GM21723 (cell line): ENCODE data around the gene GDPD4.

Source experiments
- ATAC-seq: cut with Tn5 transposase; IDR thresholded peaks from one replicate; pipeline ENCODE4 v1.9.1; 2021; ENCODE audit warnings: mild to moderate bottlenecking, moderate library complexity; ENCODE audit not compliant: unreplicated experiment

The GDPD4 gene

DNA sequence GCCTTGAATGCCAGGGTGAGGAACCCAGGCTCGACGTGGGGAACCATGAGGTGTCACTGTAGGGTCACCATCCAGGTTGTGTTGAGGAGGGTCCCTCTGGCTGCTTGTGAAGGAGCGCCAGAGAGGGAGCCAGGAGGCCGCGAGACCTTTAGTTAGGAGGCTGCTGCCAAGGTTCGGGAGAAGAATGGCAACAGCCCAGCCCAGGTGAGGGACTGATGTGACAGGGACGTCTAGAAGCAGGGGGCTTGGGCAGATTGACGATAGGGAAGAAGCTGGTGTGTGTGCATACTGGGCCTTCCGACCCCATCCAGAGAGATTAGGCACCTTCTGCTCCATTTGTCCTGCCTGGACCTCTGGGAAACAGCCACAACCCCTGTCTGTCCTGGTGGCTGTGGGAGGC is 124.5 kb downstream of the GDPD4 start:
- ATAC-seq: no peak

DNA sequence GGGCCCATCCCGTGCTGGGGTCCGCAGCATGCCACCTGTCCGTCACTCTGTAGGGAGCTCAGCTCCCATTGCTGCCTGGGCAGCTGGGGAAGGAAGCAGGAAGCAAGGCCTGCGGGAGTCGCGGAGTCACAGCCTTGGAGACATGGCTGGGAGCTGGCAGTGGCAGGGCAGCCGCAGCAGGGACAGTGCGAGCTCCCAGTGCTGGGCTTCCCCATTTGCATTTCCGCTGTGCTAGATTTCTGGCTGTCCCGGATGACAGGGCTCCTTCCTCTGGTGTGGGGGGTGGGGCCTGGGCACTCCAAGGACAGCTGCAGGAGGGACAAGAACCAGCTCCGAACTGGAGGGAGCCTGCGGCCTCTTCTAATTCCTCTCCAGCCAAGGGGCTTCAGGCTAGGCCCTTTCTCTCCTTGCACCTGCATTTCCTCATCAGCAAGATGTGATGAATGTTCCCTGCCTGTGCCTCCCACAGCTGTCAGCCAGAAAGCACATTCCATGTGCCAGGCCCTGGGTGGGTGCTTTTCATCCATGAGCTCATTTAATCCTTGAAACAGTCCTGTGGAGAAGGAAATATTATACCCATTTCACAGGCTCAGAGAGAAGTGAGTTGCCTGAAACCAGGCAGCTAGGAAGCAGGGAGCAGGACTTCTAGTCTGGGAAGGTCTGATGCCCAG is 125.5 kb downstream of the GDPD4 start:
- ATAC-seq: no peak

DNA sequence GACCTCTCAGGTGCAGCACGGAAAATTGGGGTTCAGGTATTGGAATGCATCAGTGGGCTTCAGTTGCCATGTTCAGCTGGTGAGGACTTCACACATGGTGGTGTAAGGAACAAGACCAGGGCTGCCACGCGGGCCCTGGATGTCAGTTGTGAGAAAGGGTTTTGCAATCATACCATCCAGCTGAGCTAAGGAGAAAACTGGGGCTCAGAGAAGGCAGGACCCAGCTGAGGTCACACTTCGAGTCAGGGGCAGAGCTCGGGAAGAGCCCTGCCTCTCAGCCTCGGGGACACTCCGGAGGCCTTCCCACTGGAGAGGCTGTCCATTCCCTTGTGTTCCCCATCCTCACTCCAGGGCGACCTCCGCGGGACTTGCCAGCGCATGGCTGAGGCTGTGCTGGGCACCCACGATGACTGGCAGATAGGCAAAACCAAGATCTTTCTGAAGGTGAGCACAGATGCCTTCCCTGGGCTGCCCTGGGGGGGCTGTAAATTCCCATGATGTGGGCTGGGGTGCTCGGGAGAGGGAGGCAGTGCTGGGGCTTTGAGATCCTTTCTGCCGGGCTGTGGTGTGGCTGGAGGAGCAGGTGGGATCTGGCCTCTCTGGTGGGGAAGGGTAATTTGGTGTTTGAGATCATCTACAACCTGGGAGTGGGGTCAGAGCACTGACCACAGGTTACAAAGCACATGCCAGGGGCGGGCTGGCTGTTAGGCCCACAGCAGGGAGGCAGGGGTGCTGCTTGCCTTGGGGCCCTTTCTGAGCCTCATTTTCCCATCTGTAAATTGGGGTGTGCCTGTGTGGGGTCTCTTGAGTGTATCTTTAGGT is 126.3 kb downstream of the GDPD4 start:
- no peak for ATAC-seq

DNA sequence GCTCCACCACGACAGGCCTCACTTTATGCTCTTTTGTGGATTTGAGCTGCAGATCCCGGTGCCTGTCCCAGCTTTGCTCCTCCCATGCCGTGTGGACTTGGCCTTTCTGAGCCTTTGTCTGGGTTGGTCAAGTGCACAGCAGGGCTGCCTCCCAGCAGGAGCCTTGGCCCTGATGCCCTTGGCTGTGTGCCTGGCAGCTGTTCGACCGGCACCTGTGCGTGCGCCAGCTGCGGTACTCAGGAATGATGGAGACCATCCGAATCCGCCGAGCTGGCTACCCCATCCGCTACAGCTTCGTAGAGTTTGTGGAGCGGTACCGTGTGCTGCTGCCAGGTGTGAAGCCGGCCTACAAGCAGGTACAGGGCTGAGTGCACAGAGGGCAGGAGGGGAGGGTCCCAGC is 126.9 kb downstream of the GDPD4 start:
- no peak for ATAC-seq

DNA sequence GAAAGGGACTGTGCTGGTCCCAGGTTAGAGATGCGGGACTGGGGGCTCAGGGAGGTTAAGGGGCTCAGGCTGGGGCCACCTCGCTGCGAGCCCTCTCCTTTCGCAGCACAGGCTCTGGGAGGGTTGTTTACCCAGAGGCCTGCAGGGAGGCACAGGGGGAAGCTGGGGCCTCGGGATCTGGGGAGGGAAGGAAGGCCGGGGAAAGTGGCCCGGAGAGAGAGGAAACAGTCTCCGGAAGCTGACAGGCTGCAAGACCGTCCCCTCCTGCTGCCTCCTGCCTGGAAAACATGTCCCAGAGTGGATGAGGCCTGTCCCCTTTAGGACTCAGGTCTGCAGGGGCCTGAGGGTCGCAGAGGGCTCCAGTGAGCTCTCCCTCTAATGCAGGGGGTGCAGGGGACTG is 128.0 kb downstream of the GDPD4 start:
- no peak for ATAC-seq

DNA sequence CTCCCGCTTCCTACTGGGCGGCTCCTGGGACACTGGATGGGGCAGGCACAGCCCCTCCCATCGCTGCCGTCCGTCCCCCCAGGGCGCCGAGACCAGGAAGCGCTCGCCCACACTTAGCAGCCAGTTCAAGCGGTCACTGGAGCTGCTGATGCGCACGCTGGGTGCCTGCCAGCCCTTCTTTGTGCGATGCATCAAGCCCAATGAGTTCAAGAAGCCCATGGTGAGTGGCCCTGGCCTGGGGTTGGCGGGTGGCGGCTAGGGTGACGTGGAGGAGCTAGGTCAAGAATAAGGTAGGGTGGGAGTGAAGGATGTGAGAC is 128.9 kb downstream of the GDPD4 start:
- no peak for ATAC-seq

DNA sequence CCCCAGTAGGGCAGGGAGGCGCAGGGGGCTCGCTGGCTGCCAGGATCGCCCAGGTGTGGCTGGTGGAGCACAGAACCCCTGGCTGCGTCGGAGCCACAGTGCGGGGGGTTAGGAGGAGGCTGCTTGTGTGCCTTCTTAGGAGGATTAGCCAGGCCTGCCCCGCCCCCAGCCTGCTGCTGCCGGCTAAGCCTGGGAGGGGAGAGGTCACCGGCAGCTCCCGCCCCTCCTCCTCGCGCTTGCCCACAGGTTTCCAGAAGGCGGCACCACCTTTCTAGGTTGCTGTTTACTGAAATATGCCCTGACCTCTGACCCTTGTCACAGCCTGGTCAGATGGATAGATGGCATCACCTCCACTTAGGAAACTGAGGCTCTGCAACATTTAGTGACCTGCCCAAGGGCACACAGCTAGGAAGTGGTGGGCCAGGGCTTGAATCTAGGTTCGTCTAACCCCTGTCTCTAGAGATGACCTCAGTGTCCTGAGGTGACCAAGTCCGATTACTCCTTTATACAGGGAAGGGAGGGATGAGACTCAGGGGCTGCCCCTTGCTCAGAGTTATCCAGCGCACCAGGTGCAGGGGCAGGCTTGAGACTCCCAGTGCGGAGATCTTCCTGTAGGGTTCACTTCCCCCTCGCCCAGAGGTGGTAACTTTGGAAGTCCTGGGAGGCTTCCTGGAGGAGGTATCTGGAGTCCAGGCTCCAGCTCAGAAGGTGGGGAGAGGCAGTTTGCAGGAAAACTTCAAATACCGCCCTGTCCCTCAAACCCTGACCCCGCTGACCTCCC is 129.4 kb downstream of the GDPD4 start:
- no peak for ATAC-seq

DNA sequence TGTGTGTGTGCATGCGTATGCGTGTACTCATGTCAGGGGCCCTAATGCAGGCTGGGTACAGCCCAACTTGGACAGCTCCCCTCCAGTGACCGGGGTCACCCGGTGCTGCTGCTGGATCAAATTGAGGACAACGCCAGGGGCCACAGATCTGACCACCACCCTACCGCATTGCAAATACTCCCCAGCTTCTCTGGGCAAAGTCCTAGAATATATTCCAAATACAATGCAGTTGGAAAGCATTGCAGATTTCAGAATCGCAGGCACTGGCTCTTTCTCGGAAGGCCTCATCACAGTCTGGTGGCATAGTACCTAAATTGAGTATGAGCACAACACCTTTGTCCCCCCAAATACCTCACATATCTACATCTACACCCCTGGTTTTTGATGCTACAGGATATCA is 130.2 kb downstream of the GDPD4 start:
- no peak for ATAC-seq

DNA sequence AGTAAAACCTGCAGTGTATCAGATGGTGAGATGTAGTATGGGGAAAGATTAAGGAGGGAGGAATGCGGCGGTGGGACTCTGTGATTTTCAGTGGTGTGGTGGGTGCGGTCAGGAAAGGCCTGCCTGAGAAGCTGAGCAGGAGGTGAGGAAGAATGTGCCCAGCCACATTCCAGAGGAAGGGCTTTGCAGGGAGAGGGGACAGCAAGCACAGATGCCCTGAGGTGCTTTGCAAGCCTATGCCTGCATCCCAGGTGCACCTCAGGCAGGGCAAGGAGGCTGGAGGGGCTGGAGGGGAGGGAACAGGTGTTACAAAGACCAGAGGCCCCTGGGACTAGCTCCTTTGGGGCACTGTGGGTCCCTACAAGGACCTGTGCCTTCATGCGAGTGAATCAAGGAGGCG is 131.4 kb downstream of the GDPD4 start:
- ATAC-seq: no peak

DNA sequence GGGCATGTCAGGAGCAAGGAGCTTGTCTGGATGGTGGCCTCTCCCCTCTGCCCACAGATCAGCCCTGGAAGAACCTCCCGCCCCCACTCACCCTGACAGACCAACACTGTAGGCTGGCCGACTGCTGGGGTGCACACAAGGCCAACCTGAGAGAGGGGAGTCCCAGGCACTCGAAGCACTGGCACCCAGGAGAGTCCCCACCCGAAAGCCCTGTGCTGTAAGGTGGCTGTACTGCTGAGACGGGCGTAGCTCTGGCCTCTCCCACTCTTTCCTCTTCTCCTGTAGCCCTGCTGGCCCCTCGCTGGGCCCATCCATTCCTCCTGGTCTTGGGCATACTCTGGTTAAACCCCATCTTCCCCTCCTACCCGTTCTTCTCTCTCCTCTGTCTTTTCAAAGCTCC is 133.7 kb downstream of the GDPD4 start:
- no peak for ATAC-seq

DNA sequence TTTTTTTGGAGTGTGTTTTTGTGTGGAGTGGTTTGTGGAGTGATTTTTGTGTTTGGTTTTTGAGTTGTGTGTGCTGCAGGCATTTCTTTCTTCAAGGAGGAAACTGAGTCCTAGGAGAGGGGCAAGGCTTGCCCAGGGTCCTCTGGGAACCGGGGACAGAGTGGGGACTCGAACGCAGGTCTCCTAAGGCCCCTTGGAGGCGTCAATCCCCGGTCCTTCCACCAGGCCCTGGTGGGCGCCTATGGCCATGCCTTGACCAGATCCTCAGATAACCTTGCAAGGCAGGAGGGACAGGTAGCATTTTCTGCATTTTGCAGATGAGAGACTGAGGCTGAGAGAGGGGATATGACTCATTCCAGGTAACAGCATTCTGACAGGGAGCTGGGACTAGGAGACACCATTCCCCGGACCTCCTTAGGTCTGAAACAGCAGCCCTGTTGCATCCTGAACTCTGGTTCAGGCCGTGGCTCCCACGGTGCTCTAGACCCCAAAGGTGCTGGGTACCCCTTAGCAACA is 134.3 kb downstream of the GDPD4 start:
- ATAC-seq: no peak
